GM12878 (cell line): ENCODE measurements around the gene DYSF.

Experiments
- ATF7 ChIP-seq: fragments of 450-650 bp; IDR thresholded peaks from 2 replicates; pipeline ENCODE4 v1.6.1; 2016; ENCODE audit warnings: low read depth, mild to moderate bottlenecking
- CHD4 ChIP-seq: fragments of 200-600 bp; sonication (generic); IDR thresholded peaks from 2 replicates; pipeline ENCODE4 v1.6.1; 2016; ENCODE audit warnings: mild to moderate bottlenecking
- EP300 ChIP-seq, 2 experiments: fragments of 150-350 bp in 1 of 2; IDR thresholded peaks; 2 replicates each; pipeline ENCODE4 v1.6.1; 2011 to 2012; ENCODE audit warnings: low read depth in 2 of 2, low read length in 2 of 2, borderline replicate concordance in 1 of 2, improper control_type of control experiment in 1 of 2, inconsistent platforms in 1 of 2; ENCODE audit not compliant: control insufficient read depth in 1 of 2
- EZH2 ChIP-seq: IDR thresholded peaks from 2 replicates; pipeline ENCODE4 v1.6.1; 2012; ENCODE audit warnings: low read depth, mild to moderate bottlenecking, control low read depth, inconsistent platforms, low read length, borderline replicate concordance; ENCODE audit not compliant: control insufficient read depth
- NFXL1 ChIP-seq: fragments of 450-650 bp; IDR thresholded peaks from 2 replicates; pipeline ENCODE4 v1.6.1; 2017; ENCODE audit warnings: antibody characterized with exemption, mild to moderate bottlenecking, borderline replicate concordance
- PML ChIP-seq: IDR thresholded peaks from 2 replicates; pipeline ENCODE4 v1.6.1; 2012; ENCODE audit warnings: low read length, inconsistent platforms
- RAD51 ChIP-seq: fragments of 450-650 bp; IDR thresholded peaks from 2 replicates; pipeline ENCODE4 v1.6.1; 2016; ENCODE audit warnings: moderate library complexity, mild to moderate bottlenecking, inconsistent platforms
- SIN3A ChIP-seq: IDR thresholded peaks from 2 replicates; pipeline ENCODE4 v1.6.1; 2012; ENCODE audit warnings: low read depth, low read length, improper control_type of control experiment
- SPI1 ChIP-seq: IDR thresholded peaks from 2 replicates; pipeline ENCODE4 v1.6.1; 2011; ENCODE audit warnings: low read depth, mild to moderate bottlenecking, low read length, moderate library complexity, borderline replicate concordance; ENCODE audit not compliant: insufficient read depth
- ZNF24 ChIP-seq: fragments of 450-650 bp; IDR thresholded peaks from 2 replicates; pipeline ENCODE4 v1.6.1; 2017; ENCODE audit warnings: antibody characterized with exemption, mild to moderate bottlenecking
- TF ChIP-seq, protein P1 (sequence below), 3 experiments: IDR thresholded peaks in 2 of 3; conservative IDR thresholded peaks in 1 of 3; 2 replicates each; pipeline ENCODE4 v1.5.1; 2011; ENCODE audit warnings: low read depth in 3 of 3, low read length in 3 of 3, mild to moderate bottlenecking in 3 of 3, control low read depth in 2 of 3, moderate library complexity in 2 of 3, inconsistent platforms in 1 of 3, mixed read lengths in 1 of 3; ENCODE audit not compliant: control insufficient read depth in 2 of 3, insufficient read depth in 1 of 3; ENCODE audit errors: extremely low read depth in 1 of 3

DNA sequence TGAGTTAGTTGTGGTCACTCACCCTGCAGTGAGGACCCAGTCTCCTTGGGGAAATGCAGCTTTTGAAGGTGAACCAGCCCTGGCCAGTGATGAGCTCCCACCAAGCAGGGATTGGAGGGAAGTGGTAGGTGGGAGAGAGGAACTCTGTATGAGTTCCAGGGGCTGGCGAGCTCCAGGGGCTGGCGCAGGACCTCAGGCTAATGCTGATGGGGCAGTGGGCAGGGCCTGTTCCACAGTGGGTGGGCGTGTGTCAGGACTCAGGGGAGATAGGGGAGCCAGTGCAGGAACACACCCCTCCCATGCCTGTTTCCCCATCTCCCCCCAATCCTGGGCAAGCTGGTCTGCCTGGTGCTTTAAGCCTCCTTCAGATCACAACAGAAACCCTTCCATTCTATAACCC is 208.4 kb downstream of the DYSF start:
- TF ChIP-seq EZH2 = no peak
- no peak for TF ChIP-seq EP300 (IDR thresholded peaks at IDR 0.05; ENCODE audit: borderline replicate concordance in 1 of 2, control insufficient read depth in 1 of 2, low read depth in 2 of 2, low read length in 2 of 2)
- no peak for TF ChIP-seq SIN3A
- TF ChIP-seq SPI1 = no peak
- TF ChIP-seq, protein P1, sequence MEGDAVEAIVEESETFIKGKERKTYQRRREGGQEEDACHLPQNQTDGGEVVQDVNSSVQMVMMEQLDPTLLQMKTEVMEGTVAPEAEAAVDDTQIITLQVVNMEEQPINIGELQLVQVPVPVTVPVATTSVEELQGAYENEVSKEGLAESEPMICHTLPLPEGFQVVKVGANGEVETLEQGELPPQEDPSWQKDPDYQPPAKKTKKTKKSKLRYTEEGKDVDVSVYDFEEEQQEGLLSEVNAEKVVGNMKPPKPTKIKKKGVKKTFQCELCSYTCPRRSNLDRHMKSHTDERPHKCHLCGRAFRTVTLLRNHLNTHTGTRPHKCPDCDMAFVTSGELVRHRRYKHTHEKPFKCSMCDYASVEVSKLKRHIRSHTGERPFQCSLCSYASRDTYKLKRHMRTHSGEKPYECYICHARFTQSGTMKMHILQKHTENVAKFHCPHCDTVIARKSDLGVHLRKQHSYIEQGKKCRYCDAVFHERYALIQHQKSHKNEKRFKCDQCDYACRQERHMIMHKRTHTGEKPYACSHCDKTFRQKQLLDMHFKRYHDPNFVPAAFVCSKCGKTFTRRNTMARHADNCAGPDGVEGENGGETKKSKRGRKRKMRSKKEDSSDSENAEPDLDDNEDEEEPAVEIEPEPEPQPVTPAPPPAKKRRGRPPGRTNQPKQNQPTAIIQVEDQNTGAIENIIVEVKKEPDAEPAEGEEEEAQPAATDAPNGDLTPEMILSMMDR (IDR thresholded peaks at IDR 0.05 in 2 of 3, conservative IDR thresholded peaks at IDR 0.05 in 1 of 3; ENCODE audit: control insufficient read depth in 2 of 3, extremely low read depth in 1 of 3, insufficient read depth in 1 of 3, low read depth in 3 of 3, low read length in 3 of 3) = no peak
- no peak for TF ChIP-seq ATF7
- no peak for TF ChIP-seq ZNF24
- TF ChIP-seq NFXL1 = no peak
- TF ChIP-seq PML = no peak
- no peak for TF ChIP-seq RAD51
- TF ChIP-seq CHD4 = no peak
